GM18505 (cell line): ENCODE measurements around the gene STARD10.

Source experiments
- ATAC-seq: cut with Tn5 transposase; IDR thresholded peaks from one replicate; pipeline ENCODE4 v1.9.1; 2021; ENCODE audit not compliant: unreplicated experiment
- POLR2A ChIP-seq: IDR thresholded peaks from 4 replicates; pipeline ENCODE4 v1.6.1; 2011; ENCODE audit warnings: borderline replicate concordance; ENCODE audit not compliant: insufficient read depth, insufficient read length; ENCODE audit errors: extremely low read depth

STARD10 gene

DNA sequence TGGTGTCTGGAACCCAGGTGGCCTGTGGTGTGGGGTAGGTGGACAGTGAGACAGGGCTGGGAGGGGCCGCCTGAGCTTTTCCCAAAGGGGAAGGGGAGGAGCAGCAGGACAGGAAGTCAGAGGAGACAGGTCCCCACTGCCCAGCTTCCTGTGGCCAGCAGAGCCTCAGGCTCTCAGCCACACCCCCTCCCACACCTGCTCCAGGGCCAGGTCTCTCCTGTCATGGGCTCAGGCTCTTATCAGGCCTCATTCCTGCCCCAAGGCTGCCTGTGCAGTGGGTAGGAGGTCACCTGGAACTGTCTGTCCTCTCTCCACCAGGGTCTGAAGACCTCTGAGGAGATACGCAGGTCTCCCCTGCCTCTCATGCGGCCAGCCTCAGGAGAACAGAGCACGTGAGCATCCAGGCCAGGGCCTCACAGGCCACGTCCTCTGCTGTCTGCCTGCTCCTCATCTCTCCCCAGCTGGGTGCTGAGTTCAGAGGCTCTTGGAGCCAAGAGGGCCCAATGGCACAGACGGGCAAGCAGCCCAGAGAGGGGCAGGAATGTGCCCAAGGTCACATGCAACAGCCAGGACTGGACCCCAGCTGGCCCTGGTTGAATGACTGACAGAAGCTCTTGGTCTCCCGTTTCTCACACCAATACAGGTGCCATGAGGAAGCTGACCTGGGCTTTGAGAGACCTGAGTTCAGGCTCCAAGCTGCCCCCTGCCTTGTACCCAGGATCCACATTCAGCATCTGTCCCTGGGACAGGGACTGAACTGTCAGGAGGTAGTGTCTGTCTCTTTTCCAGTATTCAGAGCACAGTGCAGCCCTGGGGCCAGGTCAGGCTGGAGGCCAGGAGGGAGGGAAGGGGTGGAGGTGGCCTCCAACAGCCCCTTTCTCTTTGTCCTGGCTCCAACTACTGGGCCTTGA is 16.7 kb downstream of the STARD10 start:
- no peak for ATAC-seq
- no peak for TF ChIP-seq POLR2A

DNA sequence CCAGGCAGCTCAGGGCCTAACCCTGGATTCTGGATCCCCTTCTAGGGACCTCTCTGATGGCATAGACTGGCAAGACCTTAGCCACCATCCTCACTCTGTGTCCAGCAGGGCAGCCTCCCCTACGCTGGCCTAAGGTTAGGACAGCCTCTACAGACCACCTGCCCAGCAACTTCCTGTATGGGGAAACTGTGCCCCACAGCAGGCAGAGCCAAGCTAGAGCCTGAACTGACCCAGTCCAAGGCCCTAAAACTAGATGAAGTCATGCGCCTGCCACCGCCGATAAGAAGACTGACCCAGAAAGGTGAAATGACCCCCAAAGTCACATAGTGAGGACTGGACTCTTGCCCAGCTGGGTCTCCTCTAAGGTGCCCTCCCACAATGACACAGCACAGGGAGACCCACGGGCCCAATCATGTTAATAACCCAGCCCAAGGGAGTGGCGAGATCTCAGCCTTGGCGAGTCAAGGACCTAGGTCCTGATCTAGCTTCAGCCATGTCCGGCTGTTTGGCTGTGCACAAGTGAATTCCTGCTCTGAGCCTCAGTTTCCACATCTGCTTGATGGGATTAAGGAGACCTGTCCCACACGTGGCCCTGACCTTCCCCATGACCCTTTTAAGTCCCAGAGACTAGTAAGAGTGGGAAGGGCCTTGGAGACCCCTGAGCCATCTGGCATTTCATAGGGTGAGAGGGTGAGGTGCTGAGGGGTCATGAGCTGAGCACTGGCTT is 17.6 kb downstream of the STARD10 start:
- TF ChIP-seq POLR2A: no peak
- ATAC-seq: no peak

DNA sequence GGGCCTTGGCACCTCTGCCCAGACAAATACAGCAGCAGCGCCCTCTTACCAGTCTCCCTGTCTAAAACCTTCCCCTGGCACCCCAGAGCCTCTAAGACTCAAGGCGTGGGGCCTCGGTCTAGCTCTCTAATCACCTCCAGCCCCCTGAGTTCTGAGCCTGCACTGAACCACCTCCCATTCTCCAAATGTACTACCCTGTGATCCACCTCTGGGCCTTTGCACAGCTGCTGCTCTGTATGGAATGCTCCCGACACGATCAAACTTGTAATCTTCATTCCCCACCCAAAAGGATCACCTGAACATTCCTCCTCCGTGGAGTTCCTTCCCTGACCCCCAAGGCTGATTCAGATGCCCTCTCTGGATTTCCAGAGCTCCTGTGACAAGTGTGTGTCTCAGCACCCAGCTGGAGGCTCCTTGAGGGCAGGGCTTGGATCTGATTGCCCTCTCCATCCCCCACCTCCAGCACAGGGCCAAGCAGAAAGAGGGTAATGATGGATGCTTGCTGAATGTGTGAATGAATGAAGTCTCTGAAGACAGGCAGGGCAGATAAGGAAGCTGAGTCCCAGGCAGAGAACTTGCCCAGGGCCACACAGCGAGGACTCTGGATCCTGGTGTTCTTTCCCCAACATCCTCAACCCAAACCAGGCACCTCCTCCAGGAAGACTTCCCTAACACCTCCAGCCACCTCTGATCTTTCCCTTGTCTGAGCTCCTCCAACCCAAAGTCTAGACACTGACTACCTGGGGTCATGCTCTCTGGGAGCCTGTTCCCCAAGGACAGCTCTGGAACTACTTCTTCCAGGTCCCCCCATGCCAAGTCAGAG is 18.3 kb downstream of the STARD10 start:
- no peak for ATAC-seq
- TF ChIP-seq POLR2A: no peak

DNA sequence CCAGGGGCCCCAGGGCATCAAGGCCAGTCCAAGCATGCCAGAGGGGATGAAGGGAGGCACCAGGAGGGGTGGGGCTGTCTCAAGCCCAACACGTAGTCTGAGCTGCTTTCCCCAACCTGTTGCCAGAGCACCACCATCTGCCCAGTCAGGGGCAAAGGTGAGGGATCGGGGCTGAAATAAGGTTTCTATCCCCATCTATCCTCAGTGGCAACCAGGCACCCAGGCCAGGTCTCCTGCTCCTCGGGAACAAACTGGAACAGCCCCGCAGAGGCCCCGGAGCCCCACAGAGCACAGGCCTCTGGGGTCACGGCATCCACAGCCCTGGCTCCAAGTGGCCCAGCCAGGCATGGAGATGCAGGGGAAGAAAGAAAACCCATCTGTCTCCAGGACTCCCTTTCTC is 19.3 kb downstream of the STARD10 start:
- no peak for TF ChIP-seq POLR2A
- ATAC-seq: no peak

DNA sequence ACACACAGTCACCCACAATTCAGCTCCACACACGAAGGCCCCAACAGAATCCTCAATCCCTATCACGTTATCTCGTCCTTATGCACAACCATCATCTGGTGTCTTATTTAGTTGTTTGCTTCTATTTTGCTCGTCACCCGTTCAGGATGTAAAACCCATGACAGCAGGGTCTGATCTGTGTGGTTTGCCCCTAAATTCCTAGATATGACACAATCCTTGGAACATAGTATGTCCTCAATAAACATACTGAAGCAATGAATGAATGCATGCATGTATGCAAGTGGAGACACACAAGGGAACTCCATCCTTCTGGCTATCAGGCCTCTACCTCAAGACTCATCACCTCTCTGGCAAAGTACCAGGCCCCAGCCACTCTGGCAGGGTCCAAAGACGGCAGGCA is 20.2 kb downstream of the STARD10 start:
- ATAC-seq: no peak

DNA sequence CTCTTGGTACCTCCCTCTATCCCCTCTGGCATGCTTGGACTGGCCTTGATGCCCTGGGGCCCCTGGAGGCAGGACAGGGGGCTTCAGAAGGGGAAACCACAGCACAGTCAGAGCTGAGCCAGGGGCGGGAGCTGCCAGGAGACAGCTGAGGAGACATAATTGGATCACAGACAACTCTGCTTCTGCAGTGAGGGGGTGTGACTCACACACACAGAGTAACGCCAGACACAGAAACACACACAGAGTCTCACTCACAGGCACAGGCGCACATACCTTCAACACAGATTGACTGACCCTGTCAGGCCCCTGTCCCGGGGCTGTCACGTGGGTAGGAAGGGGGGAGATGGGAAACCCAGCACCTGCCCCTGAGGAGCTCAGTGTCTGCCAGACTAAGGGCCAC is 20.6 kb downstream of the STARD10 start:
- ATAC-seq: no peak
- TF ChIP-seq POLR2A: no peak

More for the DNA sequence above, 20.2 kb downstream of the STARD10 start:
- TF ChIP-seq POLR2A: no peak

DNA sequence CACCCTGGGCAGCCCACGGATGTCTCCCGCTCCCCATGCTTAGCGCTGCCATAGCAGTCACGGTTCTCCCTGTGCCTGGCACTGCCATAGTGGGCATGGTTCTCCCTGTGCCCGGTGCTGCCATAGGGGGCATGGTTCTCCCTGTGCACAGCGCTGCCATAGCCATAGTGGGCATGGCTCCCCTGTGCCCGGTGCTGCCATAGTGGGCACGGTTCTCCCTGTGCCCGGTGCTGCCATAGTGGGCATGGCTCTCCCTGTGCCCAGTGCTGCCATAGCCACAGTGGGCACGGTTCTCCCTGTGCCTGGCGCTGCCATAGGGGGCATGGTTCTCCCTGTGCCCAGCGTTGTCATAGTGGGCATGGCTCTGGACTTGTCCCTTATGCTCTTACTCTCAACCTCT is 21.8 kb downstream of the STARD10 start:
- no peak for ATAC-seq
- no peak for TF ChIP-seq POLR2A

DNA sequence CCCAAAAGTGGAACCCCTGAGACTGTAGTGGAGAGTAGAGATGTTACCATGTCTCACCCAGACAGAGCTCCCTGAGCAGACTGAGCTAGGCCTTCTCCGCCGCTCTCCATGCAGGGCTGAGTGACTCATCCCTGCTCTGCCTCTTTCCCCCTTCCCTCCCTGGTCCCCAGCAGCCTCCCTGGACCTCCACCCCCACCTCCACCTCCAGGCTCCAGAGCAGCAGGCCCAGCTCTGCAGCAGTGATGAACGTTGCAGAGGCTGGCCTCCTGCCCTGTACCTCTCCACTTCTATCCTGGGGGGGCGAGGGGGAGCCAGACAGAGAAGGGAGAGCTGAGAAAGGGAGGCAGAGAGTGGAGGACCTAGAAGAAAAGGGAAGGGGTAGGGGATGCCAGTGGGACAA is 22.3 kb downstream of the STARD10 start:
- no peak for ATAC-seq

DNA sequence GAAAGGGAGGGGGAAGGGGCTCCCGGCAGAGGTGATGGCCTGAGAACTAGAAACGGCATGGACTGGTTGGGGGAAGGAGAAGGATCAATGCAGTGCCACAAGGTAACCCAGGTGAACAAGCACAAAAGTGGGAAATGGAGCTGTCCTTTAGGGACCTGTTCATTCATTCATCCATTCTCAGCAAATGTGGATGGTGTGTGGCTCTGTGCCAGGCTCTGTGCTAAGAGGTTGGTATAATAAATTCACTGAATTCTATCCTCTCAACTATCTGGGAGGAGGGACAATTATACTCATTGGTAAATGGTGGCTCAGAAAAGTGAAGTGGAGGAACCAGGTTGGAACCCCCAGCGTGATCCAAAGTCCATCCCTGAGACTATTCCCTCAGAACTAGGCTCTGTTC is 23.0 kb downstream of the STARD10 start:
- no peak for ATAC-seq
- TF ChIP-seq POLR2A: no peak

More for the DNA sequence above, 22.3 kb downstream of the STARD10 start:
- no peak for TF ChIP-seq POLR2A

DNA sequence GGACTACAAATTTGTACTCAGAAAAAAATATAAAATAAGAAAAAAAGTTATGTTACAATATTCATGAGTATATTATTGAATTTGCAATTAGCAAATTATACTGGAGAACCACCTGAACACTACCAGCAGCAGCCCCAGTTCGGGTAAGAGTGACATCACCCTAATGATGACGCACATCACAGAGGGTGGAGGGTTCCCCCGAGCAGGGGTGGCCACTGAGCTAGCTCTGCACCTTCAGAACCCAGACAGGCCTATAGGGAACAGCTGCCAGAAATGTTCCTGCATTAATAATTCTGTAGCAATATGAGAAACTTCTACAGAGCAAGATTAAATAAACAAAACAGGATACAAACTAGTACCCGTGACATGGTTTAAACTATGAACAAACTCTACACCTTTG is 24.2 kb downstream of the STARD10 start:
- no peak for ATAC-seq
- TF ChIP-seq POLR2A: no peak

DNA sequence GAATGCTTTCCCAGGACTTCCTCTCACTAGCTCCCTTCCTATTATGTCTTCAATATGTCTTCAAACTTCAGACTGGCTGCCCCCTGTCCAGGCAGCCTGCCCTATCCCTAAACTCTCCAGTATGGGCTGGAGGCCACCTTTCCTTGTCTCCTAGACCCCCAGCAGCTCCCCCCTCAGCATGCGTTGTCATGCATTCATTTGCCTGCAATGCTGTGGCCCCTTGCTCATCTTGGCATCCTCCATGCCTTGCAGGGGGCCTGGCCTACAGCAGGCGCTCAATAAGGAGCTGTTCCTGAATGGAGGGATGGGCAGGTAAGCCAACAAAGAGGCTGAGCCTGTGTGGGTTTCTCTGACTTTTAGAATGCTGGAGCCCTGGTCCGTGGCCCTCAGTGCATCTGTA is 25.3 kb downstream of the STARD10 start:
- TF ChIP-seq POLR2A: no peak
- no peak for ATAC-seq

DNA sequence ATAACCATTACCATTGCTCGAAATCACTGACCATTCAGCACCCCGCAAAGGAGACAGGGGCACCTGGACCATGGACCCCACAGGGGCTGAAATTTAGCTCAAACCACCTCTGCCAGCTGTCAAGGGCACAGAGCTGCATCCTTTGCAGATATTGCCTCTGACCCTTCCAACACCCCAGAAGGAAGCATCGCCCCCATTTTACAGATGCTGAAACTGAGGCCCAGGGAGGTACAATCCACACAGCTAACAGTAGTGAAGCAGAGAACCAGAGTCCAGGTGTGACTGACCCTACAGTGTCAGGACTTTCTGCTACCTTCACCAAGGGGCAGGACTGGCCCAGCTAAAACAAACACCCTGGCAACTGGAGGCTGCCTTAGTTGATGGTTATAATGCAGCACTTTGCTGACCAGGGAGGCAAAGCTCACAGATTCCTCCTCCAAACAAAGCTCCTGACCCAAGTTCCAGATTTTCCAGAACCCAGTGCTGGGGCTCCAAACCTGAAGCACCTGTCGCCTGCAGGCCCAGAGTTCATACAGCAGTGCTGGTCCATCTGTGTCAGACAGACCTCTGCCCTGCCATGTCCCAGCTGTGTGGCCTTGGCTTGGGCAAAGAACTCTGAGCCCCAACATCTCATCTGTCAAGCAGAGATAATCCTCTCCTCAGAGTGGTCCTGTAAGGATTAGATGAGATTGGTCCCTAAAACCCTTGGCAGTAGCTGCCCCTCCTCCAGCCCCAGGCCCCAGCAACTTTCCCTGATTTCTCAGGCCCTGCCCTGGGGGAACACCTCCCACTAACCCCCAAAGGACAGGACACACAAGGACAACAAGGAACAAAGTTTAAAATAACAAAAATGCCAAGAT is 26.4 kb downstream of the STARD10 start:
- no peak for TF ChIP-seq POLR2A
- ATAC-seq: no peak
